Smooth muscle cell of the brain vasculature (primary cell): ENCODE data around the gene MTHFSD.

Experiments
- DNase-seq: peaks from one replicate; pipeline ENCODE4 v3.0.0-alpha.2; 2012; ENCODE audit warnings: low read depth, low spot score

Gene MTHFSD

GRCh38 chr16:86502856-86503748, 51.9 kb downstream of the MTHFSD start:
- DNase-seq, result no peak

GRCh38 chr16:86501989-86502855, 52.8 kb downstream of the MTHFSD start:
- DNase-seq, result no peak

- DNase-seq, result no peak
These were observed 54.1 kb downstream of the MTHFSD start for GRCh38 chr16:86500708-86501510.

- no peak for DNase-seq
These were observed 54.9 kb downstream of the MTHFSD start for GRCh38 chr16:86499889-86500707.

- no peak for DNase-seq
These were observed 55.6 kb downstream of the MTHFSD start for GRCh38 chr16:86499440-86499786.

- DNase-seq, result no peak
These were observed 56.2 kb downstream of the MTHFSD start for GRCh38 chr16:86498671-86499439.

GRCh38 chr16:86498155-86498670, 56.8 kb downstream of the MTHFSD start:
- no peak for DNase-seq

GRCh38 chr16:86497551-86498021, 57.4 kb downstream of the MTHFSD start:
- no peak for DNase-seq

GRCh38 chr16:86496929-86497461, 58.0 kb downstream of the MTHFSD start:
- no peak for DNase-seq

- no peak for DNase-seq
These were observed 58.6 kb downstream of the MTHFSD start for GRCh38 chr16:86496262-86496928.

GRCh38 chr16:86495756-86496261, 59.2 kb downstream of the MTHFSD start:
- DNase-seq, result no peak

GRCh38 chr16:86495357-86495701, 59.7 kb downstream of the MTHFSD start:
- DNase-seq, result no peak

GRCh38 chr16:86494565-86495356, 60.3 kb downstream of the MTHFSD start:
- DNase-seq, result no peak

GRCh38 chr16:86494039-86494564, 60.9 kb downstream of the MTHFSD start:
- DNase-seq, result no peak

- DNase-seq, result no peak
These were observed 61.9 kb downstream of the MTHFSD start for GRCh38 chr16:86492961-86493629.

- DNase-seq, result no peak
These were observed 62.6 kb downstream of the MTHFSD start for GRCh38 chr16:86492267-86492960.

- DNase-seq, result no peak
These were observed 63.4 kb downstream of the MTHFSD start for GRCh38 chr16:86491640-86492023.
